Pancreas (tissue), 10 donors: ENCODE results near the gene SNN. TPM values are rescaled to one million over a fixed set of nuclear protein-coding genes. Genes with fewer than 3 reads are reported as not detected.

ENCODE experiments used
- ATAC-seq, 4 donors: fragments of 200-7000 bp; cut with Tn5 transposase; one replicate each; pipeline versions ENCODE4 v1.8.0 to v1.9.1; 2020; ENCODE audit warnings: mild to moderate bottlenecking in 4 of 4, moderate library complexity in 4 of 4
- DNase-seq, 6 donors: peaks; one replicate each; pipeline ENCODE4 v3.0.0-alpha.2; 2020
- FAIRE-seq: peaks from 2 replicates; lab custom pipeline; 2012; peaks lifted over from hg19 to GRCh38; lab: Jason Lieb, UNC
- H3K27ac ChIP-seq, 4 donors: fragments of 200-600 bp; sonication (generic); 1 replicate in 3 of 4; 2 replicates in 1 of 4; pipeline versions ENCODE4 v1.5.0 to v1.8.0; 2020
- H3K27me3 ChIP-seq, 4 donors: fragments of 200-600 bp; one replicate each; pipeline ENCODE4 v1.8.0; 2021
- H3K36me3 ChIP-seq, 3 donors: fragments of 200-600 bp; sonication (generic) in 1 of 3; one replicate each; pipeline versions ENCODE4 v1.5.0 to v1.8.0; 2020 to 2021
- H3K4me1 ChIP-seq, 3 donors: fragments of 200-600 bp; one replicate each; pipeline ENCODE4 v1.8.0; 2021
- H3K4me3 ChIP-seq, 4 donors: fragments of 200-600 bp; sonication (generic) in 2 of 4; one replicate each; pipeline versions ENCODE4 v1.5.0 to v1.8.0; 2020 to 2021
- H3K9me3 ChIP-seq, 4 donors: fragments of 200-600 bp; one replicate each; pipeline ENCODE4 v1.8.0; 2021
- CTCF ChIP-seq, 4 donors: fragments of 200-600 bp; sonication (generic) in 3 of 4; IDR thresholded peaks; one replicate each; pipeline versions ENCODE4 v1.5.0 to v1.8.0; 2021; ENCODE audit warnings: antibody characterized with exemption in 4 of 4
- WGBS, 2 donors: extraction: QIAGEN DNeasy Blood & Tissue Kit; methylation state at CpG; one replicate each; pipeline ENCODE4 v1.1.7; 2013; 5-methylcytosine and 5-hydroxymethylcytosine counted together
- intact Hi-C, 3 donors: fragments of 100-400 bp; cut with DNase I; formaldehyde crosslinking; loops; one replicate each; pipeline versions ENCODE4 v1.11.1 to v1.14.2; 2022
- polyA plus RNA-seq, 2 donors: library from polyadenylated mRNA; stranded (reverse); fragments of 200-250 nt; gene quantifications; one replicate each; pipeline ENCODE4 v1.2.3, GENCODE V29; 2013
- total RNA-seq, 6 donors: library from RNA; stranded (reverse); fragmentation: NEBNext Ultra II Directional in 4 of 6; extraction: Animal tissue kit (Norgen Biotek cat#: 25700) in 4 of 6; gene quantifications; one replicate each; pipeline versions ENCODE4 v1.2.1 to v1.2.4, GENCODE V29; 2021 to 2023
- donor health status: healthy with polysubstance abuse.
- donor health status: DM: no; HTN: no; CAD: no; lungs with moderate emphysema.
- donor health status: DM: no; HTN: no; CAD: no.
- donor health status: control.
- donor health status: control.
- donor health status: Bipolar disorder and iron deficiency.
- donor health status: DM: yes; HTN: yes; CAD: no.
- donor health status: DM: no; HTN: no; CAD: no.
- donor health status: DM: no; HTN: no; CAD: no.
- donor health status: DM: yes; HTN: yes; CAD: no.

SNN gene
- total and polyA plus RNA-seq, 8 donors: 3.9 to 10.6 (median 4.5) TPM

GRCh38 chr16:11630046-11630767, 38.0 kb upstream of the SNN start:
- FAIRE-seq (no peak), DNase-seq (peak in 1 of 6 donors; percentile 29), ATAC-seq (peak in 3 of 4 donors; percentile 28 to 42 (median 40))
- WGBS, 2 donors: 33 to 39% methylated on average over 12 of the region's 12 CpGs
- H3K9me3 ChIP-seq: no peaks in the 10 kb centered on the region
- H3K27ac ChIP-seq: peak overlapping the region in 2 of 4 donors; percentile 54 to 56
- TF ChIP-seq CTCF (IDR thresholded peaks at IDR 0.05): no peak
- intact Hi-C loops: no loop called here
- H3K4me3 ChIP-seq: no peak overlapping the region
- no peaks in the 10 kb centered on the region for H3K36me3 ChIP-seq
- no peaks in the 10 kb centered on the region for H3K27me3 ChIP-seq
- H3K4me1 ChIP-seq: peaks cover 0 to 9% (median 4%) of the 10 kb centered on the region in 3 donors

GRCh38 chr16:11630768-11631056, 37.5 kb upstream of the SNN start:
- no peak for ATAC-seq
- no peak overlapping the region for H3K4me3 ChIP-seq

GRCh38 chr16:11631214-11631613, 37.0 kb upstream of the SNN start:
- no peak for TF ChIP-seq CTCF (IDR thresholded peaks at IDR 0.05)
- H3K36me3 ChIP-seq: no peaks in the 10 kb centered on the region
- DNase-seq (no peak), ATAC-seq (no peak), FAIRE-seq (no peak)
- H3K27ac ChIP-seq: no peak overlapping the region
- H3K27me3 ChIP-seq: no peaks in the 10 kb centered on the region
- H3K4me3 ChIP-seq: no peak overlapping the region
- H3K4me1 ChIP-seq: peaks cover 0 to 9% (median 4%) of the 10 kb centered on the region in 3 donors
- intact Hi-C loops: no loop called here
- no peaks in the 10 kb centered on the region for H3K9me3 ChIP-seq
- WGBS, 2 donors: 81 to 93% methylated on average over 7 of the region's 7 CpGs

More at GRCh38 chr16:11630768-11631056, 37.5 kb upstream of the SNN start:
- no peaks in the 10 kb centered on the region for H3K9me3 ChIP-seq
- DNase-seq (no peak), FAIRE-seq (no peak)
- no peak for TF ChIP-seq CTCF (IDR thresholded peaks at IDR 0.05)
- H3K36me3 ChIP-seq: no peaks in the 10 kb centered on the region
- 73 to 81% methylated on average over 6 of the region's 6 CpGs for WGBS, 2 donors
- intact Hi-C loops: no loop called here
- H3K27ac ChIP-seq: no peak overlapping the region
- peaks cover 0 to 9% (median 4%) of the 10 kb centered on the region in 3 donors for H3K4me1 ChIP-seq
- H3K27me3 ChIP-seq: no peaks in the 10 kb centered on the region

GRCh38 chr16:11632455-11632939, 35.8 kb upstream of the SNN start:
- Histone ChIP-seq H3K27ac (peak overlapping the region in 2 of 4 donors; percentile 57 to 59), H3K4me1 (peaks cover 4 to 15% (median 8%) of the 10 kb centered on the region in 3 donors), H3K4me3 (no peak overlapping the region), H3K36me3 (no peaks in the 10 kb centered on the region), H3K9me3 (no peaks in the 10 kb centered on the region), H3K27me3 (no peaks in the 10 kb centered on the region)
- intact Hi-C loops: no loop called here
- FAIRE-seq (no peak), DNase-seq (peak in 3 of 6 donors; percentile 43 to 55 (median 47)), ATAC-seq (peak in 2 of 4 donors; percentile 33 to 53)
- TF ChIP-seq CTCF (IDR thresholded peaks at IDR 0.05): no peak
- 69 to 70% methylated on average over 15 of the region's 15 CpGs for WGBS, 2 donors

GRCh38 chr16:11633113-11633512, 35.1 kb upstream of the SNN start:
- ATAC-seq (no peak), DNase-seq (no peak), FAIRE-seq (no peak)
- Histone ChIP-seq H3K27me3 (no peaks in the 10 kb centered on the region), H3K4me1 (peaks cover 4 to 15% (median 8%) of the 10 kb centered on the region in 3 donors), H3K36me3 (no peaks in the 10 kb centered on the region), H3K27ac (peak overlapping the region in 2 of 4 donors; percentile 57 to 59), H3K4me3 (no peak overlapping the region), H3K9me3 (no peaks in the 10 kb centered on the region)
- 77 to 80% methylated on average over 3 of the region's 3 CpGs for WGBS, 2 donors
- TF ChIP-seq CTCF (IDR thresholded peaks at IDR 0.05): no peak
- intact Hi-C loops: no loop called here
